ENCODE data around the gene MRPL23. TPM values are rescaled to one million over a fixed set of nuclear protein-coding genes. Genes with fewer than 3 reads are reported as not detected.

Gene MRPL23
- total RNA-seq, 6 experiments from 2014 or later: 83.8 to 116 (median 110) TPM

GRCh38 chr11:1943576-1943975 lies 3.6 kb upstream of the MRPL23 start:
- H3K9me3 Mint-ChIP-seq: no peaks in the 10 kb centered on the region
- H3K27ac Mint-ChIP-seq: no peak overlapping the region
- DNase-seq: no peak
- H3K36me3 Mint-ChIP-seq (ENCODE audit: low read depth): no peaks in the 10 kb centered on the region
- peaks cover 5% of the 10 kb centered on the region for H3K27me3 Mint-ChIP-seq (ENCODE audit: insufficient read depth)
- H3K4me1 Mint-ChIP-seq (ENCODE audit: low read depth): no peaks in the 10 kb centered on the region
- H3K4me3 Mint-ChIP-seq: no peak overlapping the region
- TF ChIP-seq CTCF (IDR thresholded peaks at IDR 0.05): no peak

GRCh38 chr11:1943977-1944376 lies 3.2 kb upstream of the MRPL23 start:
- H3K4me1 Mint-ChIP-seq (ENCODE audit: low read depth): no peaks in the 10 kb centered on the region
- H3K27ac Mint-ChIP-seq: no peak overlapping the region
- no peak for DNase-seq
- H3K27me3 Mint-ChIP-seq (ENCODE audit: insufficient read depth): peaks cover 5% of the 10 kb centered on the region
- H3K4me3 Mint-ChIP-seq: no peak overlapping the region
- no peaks in the 10 kb centered on the region for H3K36me3 Mint-ChIP-seq (ENCODE audit: low read depth)
- no peak for TF ChIP-seq CTCF (IDR thresholded peaks at IDR 0.05)
- H3K9me3 Mint-ChIP-seq: no peaks in the 10 kb centered on the region

- Mint-ChIP-seq H3K9me3 (no peaks in the 10 kb centered on the region), H3K27me3 (ENCODE audit: insufficient read depth) (no peaks in the 10 kb centered on the region), H3K4me3 (no peak overlapping the region), H3K36me3 (ENCODE audit: low read depth) (no peaks in the 10 kb centered on the region), H3K27ac (no peak overlapping the region), H3K4me1 (ENCODE audit: low read depth) (no peaks in the 10 kb centered on the region)
- TF ChIP-seq CTCF (IDR thresholded peaks at IDR 0.05): no peak
- DNase-seq: no peak
Observed at GRCh38 chr11:1947592-1948237, 583 bp downstream of the MRPL23 start.

GRCh38 chr11:1948389-1948788 lies 1.3 kb downstream of the MRPL23 start:
- Mint-ChIP-seq H3K36me3 (ENCODE audit: low read depth) (no peaks in the 10 kb centered on the region), H3K4me1 (ENCODE audit: low read depth) (no peaks in the 10 kb centered on the region), H3K27ac (no peak overlapping the region), H3K4me3 (no peak overlapping the region), H3K9me3 (no peaks in the 10 kb centered on the region), H3K27me3 (ENCODE audit: insufficient read depth) (no peaks in the 10 kb centered on the region)
- no peak for TF ChIP-seq CTCF (IDR thresholded peaks at IDR 0.05)
- DNase-seq: no peak

- Mint-ChIP-seq H3K27me3 (ENCODE audit: insufficient read depth) (no peaks in the 10 kb centered on the region), H3K36me3 (ENCODE audit: low read depth) (no peaks in the 10 kb centered on the region), H3K9me3 (no peaks in the 10 kb centered on the region), H3K4me1 (ENCODE audit: low read depth) (no peaks in the 10 kb centered on the region), H3K4me3 (no peak overlapping the region), H3K27ac (no peak overlapping the region)
- DNase-seq: no peak
- no peak for TF ChIP-seq CTCF (IDR thresholded peaks at IDR 0.05)
Observed at GRCh38 chr11:1949302-1949701, 2.2 kb downstream of the MRPL23 start.

- no peak for TF ChIP-seq CTCF (IDR thresholded peaks at IDR 0.05)
Observed at GRCh38 chr11:1949922-1950321, 2.8 kb downstream of the MRPL23 start.

More at GRCh38 chr11:1949922-1950321, 2.8 kb downstream of the MRPL23 start:
- H3K27ac Mint-ChIP-seq: no peak overlapping the region
- no peaks in the 10 kb centered on the region for H3K4me1 Mint-ChIP-seq (ENCODE audit: low read depth)
- no peak for DNase-seq
- H3K36me3 Mint-ChIP-seq (ENCODE audit: low read depth): no peaks in the 10 kb centered on the region
- no peaks in the 10 kb centered on the region for H3K27me3 Mint-ChIP-seq (ENCODE audit: insufficient read depth)
- H3K4me3 Mint-ChIP-seq: no peak overlapping the region
- H3K9me3 Mint-ChIP-seq: no peaks in the 10 kb centered on the region

Measured in HFFc6 (cell line).